GM18499 (cell line): Measurements from ENCODE around the gene PRSS21.

ENCODE experiments used
- ATAC-seq: cut with Tn5 transposase; IDR thresholded peaks from one replicate; pipeline ENCODE4 v1.9.1; 2021; ENCODE audit warnings: moderate number of reproducible peaks; ENCODE audit not compliant: insufficient read depth, unreplicated experiment

The PRSS21 gene

GRCh38 chr16:2838928-2839327, 21.9 kb downstream of the PRSS21 start:
- no peak for ATAC-seq

- ATAC-seq = no peak
These were observed 22.8 kb downstream of the PRSS21 start for GRCh38 chr16:2839650-2840450.

- no peak for ATAC-seq
These were observed 23.9 kb downstream of the PRSS21 start for GRCh38 chr16:2840914-2841313.

GRCh38 chr16:2841606-2842339, 24.7 kb downstream of the PRSS21 start:
- ATAC-seq = no peak

- ATAC-seq = no peak
These were observed 25.4 kb downstream of the PRSS21 start for GRCh38 chr16:2842340-2843000.

- ATAC-seq = no peak
These were observed 26.5 kb downstream of the PRSS21 start for GRCh38 chr16:2843526-2843925.

- no peak for ATAC-seq
These were observed 28.1 kb downstream of the PRSS21 start for GRCh38 chr16:2845116-2845515.

GRCh38 chr16:2846511-2847310, 29.7 kb downstream of the PRSS21 start:
- no peak for ATAC-seq

- no peak for ATAC-seq
These were observed 32.1 kb downstream of the PRSS21 start for GRCh38 chr16:2848933-2849725.

GRCh38 chr16:2852003-2852730, 35.1 kb downstream of the PRSS21 start:
- no peak for ATAC-seq

GRCh38 chr16:2852731-2853507, 35.9 kb downstream of the PRSS21 start:
- ATAC-seq = no peak

- no peak for ATAC-seq
These were observed 36.6 kb downstream of the PRSS21 start for GRCh38 chr16:2853531-2854073.

GRCh38 chr16:2854700-2855309, 37.8 kb downstream of the PRSS21 start:
- ATAC-seq = no peak

- ATAC-seq = no peak
These were observed 38.5 kb downstream of the PRSS21 start for GRCh38 chr16:2855536-2855935.

- no peak for ATAC-seq
These were observed 39.1 kb downstream of the PRSS21 start for GRCh38 chr16:2856061-2856670.

GRCh38 chr16:2856686-2857450, 39.8 kb downstream of the PRSS21 start:
- no peak for ATAC-seq
